ENCODE measurements around the gene PCDHGA12. TPM values are rescaled to one million over a fixed set of nuclear protein-coding genes. Genes with fewer than 3 reads are reported as not detected.
A peak's percentile ranks its signal among the peaks of the same experiment; 100 is the strongest.
"Not testable (repeated sequence)": the region's sequence is repeated elsewhere in the genome, so short reads cannot be mapped to it uniquely, and the experiment has no call there.

PCDHGA12 gene
- total RNA-seq, 6 experiments from 2014 or later, result 0.73 to 1.6 (median 1.3) TPM

DNA sequence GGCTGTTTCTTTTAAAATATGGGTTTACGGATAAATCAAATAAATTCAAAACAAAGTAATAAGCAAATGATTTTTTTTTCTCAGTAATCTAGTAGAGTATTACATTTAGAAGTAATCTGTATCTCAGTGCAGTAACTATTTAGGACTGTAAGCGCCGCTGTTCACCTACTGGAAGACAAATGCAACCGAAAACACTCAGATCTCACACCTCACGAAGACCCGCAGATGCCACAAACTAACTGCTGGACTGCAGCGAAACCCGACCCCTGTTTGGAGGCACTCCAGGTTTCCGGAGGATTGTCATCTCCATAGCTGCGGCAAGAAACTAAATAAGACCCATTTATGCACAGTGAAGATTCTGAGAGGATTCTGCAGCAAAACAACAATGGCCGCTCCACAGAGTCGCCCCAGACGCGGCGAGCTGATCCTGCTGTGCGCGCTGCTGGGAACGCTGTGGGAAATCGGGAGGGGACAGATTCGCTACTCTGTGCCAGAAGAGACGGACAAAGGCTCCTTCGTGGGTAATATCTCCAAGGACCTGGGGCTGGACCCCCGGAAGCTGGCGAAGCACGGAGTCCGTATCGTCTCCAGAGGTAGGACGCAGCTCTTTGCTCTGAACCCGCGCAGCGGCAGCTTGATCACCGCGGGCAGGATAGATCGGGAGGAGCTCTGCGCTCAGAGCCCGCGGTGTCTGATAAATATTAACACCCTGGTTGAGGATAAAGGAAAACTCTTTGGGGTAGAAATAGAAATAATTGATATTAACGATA is 37.7 kb upstream of the PCDHGA12 start, which contains the start of gene PCDHGA8:
Gene PCDHGA8, plus strand, starts transcription at position 205 of the 770 bp plus-strand sequence. Its CDS starts 181 bp downstream, at position 386.
- WGBS (ENCODE audit: insufficient coverage, low coverage, low lambda C conversion rate, missing lambda C conversion rate), result 34% methylated on average over 23 of the region's 38 CpGs
- peaks cover 0 to 20% (median 5%) of the 10 kb centered on the region in 4 donors for H3K9me3 ChIP-seq
- H3K27ac ChIP-seq, result no peak within 1 kb of the TSS
- no peak for TF ChIP-seq POLR2A (IDR thresholded peaks at IDR 0.05)
- TF ChIP-seq, protein P1, sequence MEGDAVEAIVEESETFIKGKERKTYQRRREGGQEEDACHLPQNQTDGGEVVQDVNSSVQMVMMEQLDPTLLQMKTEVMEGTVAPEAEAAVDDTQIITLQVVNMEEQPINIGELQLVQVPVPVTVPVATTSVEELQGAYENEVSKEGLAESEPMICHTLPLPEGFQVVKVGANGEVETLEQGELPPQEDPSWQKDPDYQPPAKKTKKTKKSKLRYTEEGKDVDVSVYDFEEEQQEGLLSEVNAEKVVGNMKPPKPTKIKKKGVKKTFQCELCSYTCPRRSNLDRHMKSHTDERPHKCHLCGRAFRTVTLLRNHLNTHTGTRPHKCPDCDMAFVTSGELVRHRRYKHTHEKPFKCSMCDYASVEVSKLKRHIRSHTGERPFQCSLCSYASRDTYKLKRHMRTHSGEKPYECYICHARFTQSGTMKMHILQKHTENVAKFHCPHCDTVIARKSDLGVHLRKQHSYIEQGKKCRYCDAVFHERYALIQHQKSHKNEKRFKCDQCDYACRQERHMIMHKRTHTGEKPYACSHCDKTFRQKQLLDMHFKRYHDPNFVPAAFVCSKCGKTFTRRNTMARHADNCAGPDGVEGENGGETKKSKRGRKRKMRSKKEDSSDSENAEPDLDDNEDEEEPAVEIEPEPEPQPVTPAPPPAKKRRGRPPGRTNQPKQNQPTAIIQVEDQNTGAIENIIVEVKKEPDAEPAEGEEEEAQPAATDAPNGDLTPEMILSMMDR (IDR thresholded peaks at IDR 0.05), result no peak
- ATAC-seq (no peak), DNase-seq (no peak)
- H3K4me3 ChIP-seq, result no peak within 1 kb of the TSS
- H3K36me3 ChIP-seq, result peaks cover 0 to 3% (median 0%) of the 10 kb centered on the region in 4 donors
- intact Hi-C loops (cut with DNase I), result no loop called here
- no peaks in the 10 kb centered on the region for H3K4me1 ChIP-seq
- H3K27me3 ChIP-seq, result no peaks in the 10 kb centered on the region

DNA sequence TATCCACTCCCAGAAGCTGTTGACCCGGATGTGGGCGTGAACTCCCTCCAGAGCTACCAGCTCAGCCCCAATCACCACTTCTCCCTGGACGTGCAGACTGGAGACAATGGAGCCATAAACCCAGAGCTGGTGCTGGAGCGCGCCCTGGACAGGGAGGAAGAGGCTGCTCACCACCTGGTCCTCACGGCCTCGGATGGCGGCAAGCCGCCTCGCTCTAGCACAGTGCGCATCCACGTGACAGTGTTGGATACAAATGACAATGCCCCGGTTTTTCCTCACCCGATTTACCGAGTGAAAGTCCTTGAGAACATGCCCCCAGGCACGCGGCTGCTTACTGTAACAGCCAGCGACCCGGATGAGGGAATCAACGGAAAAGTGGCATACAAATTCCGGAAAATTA is 37.0 kb upstream of the PCDHGA12 start:
- Histone ChIP-seq H3K4me3 (no peak overlapping the region), H3K27ac (no peak overlapping the region), H3K36me3 (peaks cover 0 to 3% (median 0%) of the 10 kb centered on the region in 4 donors), H3K9me3 (peaks cover 0 to 19% (median 5%) of the 10 kb centered on the region in 4 donors), H3K27me3 (no peaks in the 10 kb centered on the region), H3K4me1 (no peaks in the 10 kb centered on the region)
- 50% methylated on average over 16 of the region's 21 CpGs for WGBS (ENCODE audit: insufficient coverage, low coverage, low lambda C conversion rate, missing lambda C conversion rate)
- ATAC-seq, result no peak
- TF ChIP-seq, protein P1 (IDR thresholded peaks at IDR 0.05), result no peak
- no peak for TF ChIP-seq POLR2A (IDR thresholded peaks at IDR 0.05)
- intact Hi-C loops (cut with DNase I), result no loop called here
- DNase-seq, result no peak

DNA sequence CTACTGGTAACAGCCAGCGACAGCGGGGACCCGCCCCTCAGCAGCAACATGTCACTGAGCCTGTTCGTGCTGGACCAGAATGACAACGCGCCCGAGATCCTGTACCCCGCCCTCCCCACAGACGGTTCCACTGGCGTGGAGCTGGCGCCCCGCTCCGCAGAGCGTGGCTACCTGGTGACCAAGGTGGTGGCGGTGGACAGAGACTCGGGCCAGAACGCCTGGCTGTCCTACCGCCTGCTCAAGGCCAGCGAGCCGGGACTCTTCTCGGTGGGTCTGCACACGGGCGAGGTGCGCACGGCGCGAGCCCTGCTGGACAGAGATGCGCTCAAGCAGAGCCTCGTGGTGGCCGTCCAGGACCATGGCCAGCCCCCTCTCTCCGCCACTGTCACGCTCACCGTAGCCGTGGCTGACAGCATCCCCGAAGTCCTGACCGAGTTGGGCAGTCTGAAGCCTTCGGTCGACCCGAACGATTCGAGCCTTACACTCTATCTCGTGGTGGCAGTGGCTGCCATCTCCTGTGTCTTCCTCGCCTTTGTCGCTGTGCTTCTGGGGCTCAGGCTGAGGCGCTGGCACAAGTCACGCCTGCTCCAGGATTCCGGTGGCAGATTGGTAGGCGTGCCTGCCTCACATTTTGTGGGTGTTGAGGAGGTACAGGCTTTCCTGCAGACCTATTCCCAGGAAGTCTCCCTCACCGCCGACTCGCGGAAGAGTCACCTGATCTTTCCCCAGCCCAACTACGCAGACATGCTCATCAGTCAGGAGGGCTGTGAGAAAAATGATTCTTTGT is 35.7 kb upstream of the PCDHGA12 start:
- H3K4me3 ChIP-seq; H3K27me3 ChIP-seq; H3K27ac ChIP-seq; H3K36me3 ChIP-seq; ATAC-seq; intact Hi-C loops (cut with DNase I); H3K4me1 ChIP-seq; DNase-seq: not testable (repeated sequence)
- 47% methylated on average over 21 of the region's 53 CpGs for WGBS (ENCODE audit: insufficient coverage, low coverage, low lambda C conversion rate, missing lambda C conversion rate)
- H3K9me3 ChIP-seq, result peaks cover 0 to 24% (median 6%) of the 10 kb centered on the region in 4 donors

DNA sequence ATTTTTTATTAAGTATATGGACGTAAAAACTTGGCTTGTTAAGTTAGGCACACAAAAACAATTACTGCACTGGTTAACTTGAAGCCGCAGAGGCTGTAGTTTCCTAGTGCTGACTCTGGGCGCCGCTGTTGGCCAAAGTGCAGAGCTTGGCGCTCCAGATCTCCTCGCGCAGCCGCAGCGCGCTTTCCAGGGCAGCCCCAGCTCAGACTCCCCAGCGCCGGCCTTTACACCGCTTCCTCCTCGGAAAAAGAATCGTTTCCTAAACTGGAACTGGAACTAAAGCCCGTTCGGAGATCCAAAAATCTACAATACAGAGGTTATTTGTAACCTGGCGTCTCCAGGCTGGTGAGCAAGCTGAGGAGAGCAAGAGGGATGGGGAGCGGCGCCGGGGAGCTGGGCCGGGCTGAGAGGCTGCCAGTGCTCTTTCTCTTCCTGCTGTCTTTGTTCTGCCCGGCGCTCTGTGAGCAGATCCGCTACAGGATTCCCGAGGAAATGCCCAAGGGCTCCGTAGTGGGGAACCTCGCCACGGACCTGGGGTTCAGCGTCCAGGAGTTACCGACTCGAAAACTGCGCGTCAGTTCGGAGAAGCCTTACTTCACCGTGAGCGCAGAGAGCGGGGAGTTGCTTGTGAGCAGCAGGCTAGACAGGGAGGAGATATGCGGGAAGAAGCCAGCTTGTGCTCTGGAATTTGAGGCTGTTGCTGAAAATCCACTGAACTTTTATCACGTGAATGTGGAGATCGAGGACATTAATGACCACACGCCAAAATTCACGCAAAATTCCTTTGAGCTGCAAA is 32.4 kb upstream of the PCDHGA12 start, which contains the start of gene PCDHGB5:
Gene PCDHGB5, plus strand, starts transcription at position 192 of the 796 bp plus-strand sequence. Its CDS starts 181 bp downstream, at position 373.
- H3K27me3 ChIP-seq; intact Hi-C loops (cut with DNase I); H3K4me1 ChIP-seq; H3K36me3 ChIP-seq; H3K27ac ChIP-seq: not testable (repeated sequence)
- peaks cover 0 to 15% (median 6%) of the 10 kb centered on the region in 4 donors for H3K9me3 ChIP-seq
- TF ChIP-seq, protein P1 (IDR thresholded peaks at IDR 0.05), result peak; percentile 47 to 70 (median 58)
- peak within 1 kb of the TSS; percentile 33 to 49 (median 38) for H3K4me3 ChIP-seq
- ATAC-seq, result peak; percentile 98 to 100 (median 99)
- WGBS (ENCODE audit: insufficient coverage, low coverage, low lambda C conversion rate, missing lambda C conversion rate), result 3% methylated on average over 18 of the region's 43 CpGs
- DNase-seq, result peak in 1 of 3 donors; percentile 57

Data from right lobe of liver (tissue), 6 donors.